ENCODE results near the gene RAB6B. TPM values are rescaled to one million over a fixed set of nuclear protein-coding genes. Genes with fewer than 3 reads are reported as not detected.
A peak's percentile ranks its signal among the peaks of the same experiment; 100 is the strongest.

The RAB6B gene
- total and polyA plus RNA-seq, 4 donors: 1.8 to 5.1 (median 3.2) TPM

GRCh38 chr3:133896002-133896761 is 500 bp upstream of the RAB6B start:
- no peak for ATAC-seq (ENCODE audit: insufficient read depth, low FRiP score)
- no peak overlapping the region for H3K27ac ChIP-seq (ENCODE audit: low read depth in 1 of 2, low read length in 1 of 2)
- DNase-seq: peak in 1 of 3 donors; percentile 50

GRCh38 chr3:133894353-133895207 is 1.1 kb downstream of the RAB6B start:
- WGBS, 2 donors: 19 to 26% methylated on average over 46 to 52 of the region's 52 CpGs
- TF ChIP-seq CTCF (IDR thresholded peaks at IDR 0.05; ENCODE audit: control extremely low read depth, extremely low read depth): no peak
- no peaks in the 10 kb centered on the region for H3K9me3 ChIP-seq (ENCODE audit: control insufficient read depth in 4 of 4, insufficient read depth in 3 of 4, low read length in 3 of 4)
- H3K4me3 ChIP-seq: no peak overlapping the region
- H3K27me3 ChIP-seq (ENCODE audit: control insufficient read depth in 3 of 3, insufficient read depth in 3 of 3, low read length in 2 of 3): peaks cover 0 to 13% (median 10%) of the 10 kb centered on the region in 3 donors
- H3K9ac ChIP-seq (ENCODE audit: insufficient read depth in 1 of 2, low read length in 2 of 2): no peak overlapping the region
- no peak overlapping the region for H3K27ac ChIP-seq (ENCODE audit: low read depth in 1 of 2, low read length in 1 of 2)
- ATAC-seq (ENCODE audit: insufficient read depth, low FRiP score): peak; percentile 16
- H3K4me1 ChIP-seq (ENCODE audit: control insufficient read depth in 5 of 5, insufficient read depth in 5 of 5, low read length in 5 of 5): peaks cover 0 to 14% (median 4%) of the 10 kb centered on the region in 5 donors
- DNase-seq: no peak
- no peaks in the 10 kb centered on the region for H3K36me3 ChIP-seq (ENCODE audit: control insufficient read depth in 4 of 4, insufficient read depth in 4 of 4, low read length in 4 of 4)

More at GRCh38 chr3:133896002-133896761, 500 bp upstream of the RAB6B start:
- peaks cover 0 to 13% (median 10%) of the 10 kb centered on the region in 3 donors for H3K27me3 ChIP-seq (ENCODE audit: control insufficient read depth in 3 of 3, insufficient read depth in 3 of 3, low read length in 2 of 3)
- H3K9me3 ChIP-seq (ENCODE audit: control insufficient read depth in 4 of 4, insufficient read depth in 3 of 4, low read length in 3 of 4): no peaks in the 10 kb centered on the region
- no peak for TF ChIP-seq CTCF (IDR thresholded peaks at IDR 0.05; ENCODE audit: control extremely low read depth, extremely low read depth)
- H3K4me1 ChIP-seq (ENCODE audit: control insufficient read depth in 5 of 5, insufficient read depth in 5 of 5, low read length in 5 of 5): peaks cover 0 to 14% (median 4%) of the 10 kb centered on the region in 5 donors
- H3K36me3 ChIP-seq (ENCODE audit: control insufficient read depth in 4 of 4, insufficient read depth in 4 of 4, low read length in 4 of 4): no peaks in the 10 kb centered on the region
- H3K9ac ChIP-seq (ENCODE audit: insufficient read depth in 1 of 2, low read length in 2 of 2): peak overlapping the region; percentile 73 to 91
- 19 to 22% methylated on average over 37 of the region's 37 CpGs for WGBS, 2 donors
- peak overlapping the region; percentile 71 for H3K4me3 ChIP-seq

- Histone ChIP-seq H3K9me3 (ENCODE audit: control insufficient read depth in 4 of 4, insufficient read depth in 3 of 4, low read length in 3 of 4) (no peaks in the 10 kb centered on the region), H3K36me3 (ENCODE audit: control insufficient read depth in 4 of 4, insufficient read depth in 4 of 4, low read length in 4 of 4) (no peaks in the 10 kb centered on the region), H3K27ac (ENCODE audit: low read depth in 1 of 2, low read length in 1 of 2) (no peak overlapping the region), H3K9ac (ENCODE audit: insufficient read depth in 1 of 2, low read length in 2 of 2) (no peak overlapping the region), H3K4me3 (no peak overlapping the region), H3K27me3 (ENCODE audit: control insufficient read depth in 3 of 3, insufficient read depth in 3 of 3, low read length in 2 of 3) (peaks cover 0 to 13% (median 10%) of the 10 kb centered on the region in 3 donors), H3K4me1 (ENCODE audit: control insufficient read depth in 5 of 5, insufficient read depth in 5 of 5, low read length in 5 of 5) (peaks cover 0 to 14% (median 4%) of the 10 kb centered on the region in 5 donors)
- ATAC-seq (ENCODE audit: insufficient read depth, low FRiP score): no peak
- no peak for TF ChIP-seq CTCF (IDR thresholded peaks at IDR 0.05; ENCODE audit: control extremely low read depth, extremely low read depth)
- DNase-seq: no peak
- 93 to 97% methylated on average over 6 of the region's 6 CpGs for WGBS, 2 donors
These were observed 1.9 kb downstream of the RAB6B start for GRCh38 chr3:133893683-133894352.
